SIG-M5 (cell line): ENCODE measurements around the gene GUSB.

Experiments
- DNase-seq: peaks from one replicate; lab custom pipeline; 2025; lab: John Stamatoyannopoulos, UW

The GUSB gene

GRCh38 chr7:65927489-65928448 is 54.2 kb downstream of the GUSB start:
- DNase-seq = no peak

- DNase-seq = no peak
These were observed 55.4 kb downstream of the GUSB start for GRCh38 chr7:65926588-65926987.

DNA sequence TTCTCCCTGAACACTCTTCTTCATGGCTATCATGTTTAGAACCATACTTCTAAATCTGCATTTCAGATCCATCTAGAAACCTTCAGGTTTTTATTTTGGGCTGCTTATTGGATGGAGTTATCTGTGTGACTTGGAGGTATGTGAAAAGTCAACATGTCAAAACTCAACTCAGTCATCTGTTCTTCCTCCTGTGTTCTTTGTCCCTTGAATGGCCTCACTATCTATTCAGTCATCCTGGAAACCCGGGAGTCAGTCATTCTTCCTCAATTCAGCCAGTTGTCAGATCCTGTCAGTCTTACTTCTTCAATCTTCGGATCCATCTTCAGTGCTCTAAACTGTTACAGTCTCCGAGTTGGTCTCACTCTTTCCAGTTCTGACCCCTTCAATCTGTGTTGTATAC is 57.0 kb downstream of the GUSB start:
- no peak for DNase-seq

- DNase-seq = no peak
These were observed 57.8 kb downstream of the GUSB start for GRCh38 chr7:65924193-65924592.

GRCh38 chr7:65923316-65923715 is 58.7 kb downstream of the GUSB start:
- DNase-seq = no peak

DNA sequence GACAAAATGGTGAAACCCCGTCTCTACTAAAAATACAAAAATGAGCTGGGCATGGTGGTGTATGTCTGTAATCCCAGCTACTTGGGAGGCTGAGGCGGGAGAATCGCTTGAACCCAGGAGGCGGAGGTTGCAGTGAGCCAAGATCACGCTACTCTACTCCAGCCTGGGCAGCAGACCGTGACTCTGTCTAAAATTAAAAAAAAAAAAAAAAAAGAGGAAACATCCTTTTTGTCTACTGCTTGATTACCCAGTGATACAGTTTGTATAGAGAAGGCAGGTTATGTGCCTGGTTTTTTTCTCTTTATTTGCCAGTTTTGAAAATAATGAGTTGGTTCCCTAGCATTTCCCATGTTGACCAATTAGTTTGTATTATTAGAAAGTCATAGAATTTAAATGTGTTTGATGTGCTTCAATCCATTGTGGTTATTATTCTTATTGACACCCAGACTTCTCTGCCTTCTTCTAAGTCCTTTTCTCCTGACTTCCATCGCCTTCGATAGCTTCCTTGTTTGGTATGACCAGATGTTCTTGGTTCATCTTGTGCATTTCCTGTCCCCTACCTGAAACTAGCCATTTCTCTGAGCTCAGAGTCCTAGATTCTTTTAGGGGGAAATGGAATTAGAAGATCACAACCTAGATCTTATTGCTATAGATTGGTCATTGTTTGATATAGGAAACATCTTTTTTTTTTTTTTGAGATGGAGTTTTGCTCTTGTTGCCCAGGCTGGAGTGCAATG is 65.9 kb downstream of the GUSB start:
- DNase-seq = no peak

DNA sequence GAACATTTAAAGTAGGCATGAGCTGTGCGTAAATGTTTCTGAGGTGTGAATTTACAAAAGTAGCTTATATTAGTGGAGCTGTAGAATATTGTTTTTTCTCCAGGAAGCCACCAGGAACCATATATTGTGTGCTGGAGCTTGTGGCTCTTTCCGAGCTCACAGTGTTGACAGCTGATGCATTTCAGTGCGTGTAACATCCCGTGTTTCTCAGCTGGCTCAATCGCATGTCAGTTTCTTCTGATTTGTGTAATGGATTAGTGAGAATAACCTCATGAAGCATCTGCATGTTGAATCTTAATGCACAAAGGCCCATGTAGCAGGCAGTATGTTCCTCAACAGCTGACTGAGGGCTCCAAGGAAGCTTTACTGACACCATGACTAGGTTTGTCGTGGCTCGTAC is 69.8 kb downstream of the GUSB start:
- no peak for DNase-seq
